NK-92 treated with Interleukin-12 subunit alpha and Interleukin-12 subunit beta, amount 100 ng/mL, for 24 hours (cell line): ENCODE results near the gene TRMU.

Experiments
- DNase-seq: peaks from one replicate; lab custom pipeline; 2025; lab: John Stamatoyannopoulos, UW

TRMU gene

DNA sequence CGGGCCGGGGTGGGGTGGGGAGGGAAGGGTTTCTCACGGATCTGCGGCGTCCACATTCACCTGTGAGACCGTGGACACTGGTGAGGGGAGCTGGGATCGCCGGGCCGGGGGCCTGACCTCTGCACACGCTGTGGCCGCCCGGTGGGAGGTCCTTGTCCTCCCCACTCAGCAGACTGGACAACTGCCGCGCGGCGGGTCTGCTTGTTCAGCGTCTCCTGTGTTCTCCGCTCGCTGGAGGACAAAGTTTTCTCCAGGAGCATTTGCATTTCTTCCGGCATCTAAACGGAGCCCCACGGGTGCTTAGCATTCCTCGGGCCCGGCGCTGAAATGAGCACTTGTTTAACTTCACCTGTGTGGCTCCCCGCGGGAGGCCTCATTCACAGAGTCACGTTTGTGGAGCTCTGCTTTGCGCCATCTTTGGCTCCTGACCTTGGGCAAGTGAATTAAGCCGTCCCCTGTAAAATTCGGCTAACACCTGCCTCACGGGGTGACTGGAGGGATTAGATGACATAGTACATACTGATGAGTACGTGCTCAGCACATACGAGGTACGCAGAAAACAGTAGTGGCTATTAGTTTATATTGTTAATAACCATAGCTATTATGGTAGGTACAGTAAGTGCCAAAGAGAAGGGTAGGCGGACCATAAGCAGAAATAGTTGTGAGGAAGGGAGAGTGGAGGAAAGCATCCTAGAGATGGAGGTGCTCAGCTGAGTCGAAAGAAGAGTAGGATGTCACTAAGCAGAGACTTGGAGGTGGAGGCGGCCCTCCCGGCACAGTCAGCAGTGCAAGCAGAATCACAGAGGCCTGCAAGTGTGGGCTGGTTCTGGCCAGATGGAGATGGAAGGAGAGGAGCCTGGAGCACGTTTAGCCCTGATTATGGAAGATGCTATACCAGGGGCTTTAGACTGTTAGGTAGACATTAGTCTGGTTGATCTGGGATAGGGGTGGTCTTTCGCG is 885 bp downstream of the TRMU start:
- DNase-seq, result no peak

DNA sequence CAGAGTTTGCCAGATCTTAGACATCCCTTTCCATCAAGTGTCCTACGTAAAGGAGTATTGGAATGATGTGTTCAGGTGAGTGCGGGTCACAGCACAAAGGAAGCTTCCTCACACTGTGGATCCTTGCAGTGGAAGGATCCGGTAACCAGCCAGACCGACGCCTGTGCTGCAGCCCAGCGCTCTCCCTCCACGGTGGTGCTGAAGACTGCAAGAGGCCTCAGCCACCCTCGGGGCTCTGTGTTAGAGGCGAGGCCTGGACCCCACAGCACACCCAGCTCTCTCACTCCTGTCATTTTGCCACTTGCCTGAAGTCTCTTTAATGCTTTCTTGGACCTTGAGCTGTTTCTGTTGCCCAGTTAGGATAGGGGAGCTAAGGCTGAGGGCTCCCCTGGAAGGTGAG is 2.4 kb downstream of the TRMU start:
- DNase-seq, result no peak

DNA sequence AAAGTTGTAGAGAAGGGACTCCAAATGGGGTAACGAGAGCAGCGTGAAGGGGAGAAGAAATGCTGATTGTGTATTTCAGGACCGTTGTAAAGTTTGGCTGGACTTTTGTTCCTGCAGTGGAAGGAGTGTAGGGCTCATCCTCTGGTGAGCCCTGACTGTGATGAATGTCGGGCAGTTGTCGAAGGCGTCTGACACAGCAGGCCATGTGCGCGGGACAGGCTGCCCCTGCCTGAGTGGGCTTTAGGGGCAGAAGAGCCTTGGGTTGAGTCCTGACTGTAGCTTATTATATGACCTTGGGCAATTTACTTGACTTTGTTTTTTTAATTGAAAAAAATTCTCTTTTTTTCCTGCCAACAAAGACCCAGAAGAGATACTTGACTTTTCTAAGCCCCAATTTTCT is 3.1 kb downstream of the TRMU start:
- DNase-seq, result no peak

DNA sequence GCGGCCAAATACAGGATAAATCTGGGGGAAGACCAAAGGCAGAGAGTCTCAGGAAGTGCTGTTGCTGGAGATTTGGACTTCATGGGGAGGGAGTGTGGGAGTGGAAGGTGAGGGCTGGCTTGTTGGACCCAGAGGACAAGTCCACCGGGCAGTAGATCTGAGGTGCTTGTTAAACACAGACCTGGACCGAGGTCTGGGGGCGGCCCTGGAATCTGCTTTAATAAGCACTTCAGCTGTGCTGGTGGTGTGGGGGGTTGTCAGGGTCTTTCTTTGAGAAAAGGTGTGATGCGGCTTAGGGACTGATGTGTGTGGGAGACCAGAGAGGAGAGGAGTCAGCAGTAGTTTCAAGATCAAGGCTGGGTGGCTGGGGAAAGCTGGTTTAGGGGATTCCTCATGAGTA is 4.4 kb downstream of the TRMU start:
- no peak for DNase-seq

DNA sequence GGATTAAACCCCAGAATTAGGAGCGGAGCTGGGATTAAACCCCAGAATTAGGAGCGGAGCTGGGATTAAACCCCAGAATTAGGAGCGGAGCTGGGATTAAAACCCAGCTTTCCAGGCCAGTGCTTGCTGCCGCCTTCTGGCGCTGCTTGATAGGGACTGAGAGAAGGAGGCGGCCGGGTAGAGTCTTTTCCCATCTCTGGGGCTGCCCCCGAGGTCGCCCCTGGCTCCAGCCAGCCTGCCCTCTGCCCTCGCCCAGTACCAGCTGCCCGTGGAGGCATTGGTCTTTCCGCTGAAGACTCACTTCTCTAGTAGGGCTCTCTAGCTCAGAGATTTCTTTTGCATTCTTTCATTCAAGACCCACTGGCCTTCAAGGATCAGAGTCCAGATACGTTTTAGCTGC is 5.2 kb downstream of the TRMU start:
- no peak for DNase-seq

DNA sequence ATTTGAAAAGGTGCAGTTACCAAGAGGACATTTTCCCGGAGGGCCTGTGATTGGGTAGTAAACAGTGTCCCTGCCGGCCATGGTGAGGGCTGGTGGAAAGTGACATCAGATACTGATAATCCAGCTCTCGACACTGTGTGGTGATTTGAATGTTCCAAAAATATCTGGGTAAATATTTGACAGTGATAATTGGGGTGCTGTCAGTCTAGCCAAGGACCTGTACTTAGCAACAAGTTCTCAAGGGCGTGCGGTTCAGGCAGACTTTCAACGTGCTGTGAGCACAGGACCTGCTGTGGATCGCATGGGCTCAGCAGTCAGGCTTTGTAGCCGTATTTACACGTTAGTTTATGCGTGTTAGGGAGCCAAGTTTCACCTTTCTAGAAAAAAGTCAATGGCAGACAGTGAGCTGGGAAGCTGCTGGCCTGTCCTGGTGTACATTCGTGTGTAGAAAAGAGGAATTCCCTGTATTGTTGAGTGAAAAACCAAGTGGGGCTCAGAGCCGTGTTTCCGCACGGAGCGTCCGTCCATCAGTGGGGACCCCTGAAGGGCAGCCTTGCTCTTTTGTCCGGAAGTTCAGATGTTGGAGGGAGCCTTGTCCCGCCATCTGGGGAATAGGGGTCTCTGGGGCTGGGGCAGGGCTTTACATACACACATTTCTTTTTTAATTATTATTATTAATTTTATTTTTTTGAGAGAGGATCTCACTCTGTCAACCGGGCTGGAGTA is 11.3 kb downstream of the TRMU start:
- no peak for DNase-seq

DNA sequence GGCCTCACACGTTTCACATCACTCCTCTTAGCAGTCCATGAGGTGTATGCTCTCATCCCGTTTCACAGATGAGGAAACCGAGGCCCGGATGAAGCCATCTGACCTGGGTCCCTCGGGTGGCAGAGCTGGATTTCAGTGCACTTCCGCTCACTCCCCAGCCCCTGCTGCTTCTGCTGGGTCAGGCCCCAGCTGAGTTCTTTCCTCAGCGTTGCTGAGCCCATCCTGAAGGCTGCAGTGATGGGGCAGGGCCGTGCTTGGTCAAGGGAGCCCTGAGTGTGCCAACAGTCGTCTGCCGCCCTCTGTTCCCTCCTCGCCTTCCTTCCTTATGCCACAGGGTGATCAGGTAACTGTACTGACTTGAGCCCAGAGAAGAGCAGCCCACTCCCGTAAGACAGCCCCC is 12.1 kb downstream of the TRMU start:
- no peak for DNase-seq

DNA sequence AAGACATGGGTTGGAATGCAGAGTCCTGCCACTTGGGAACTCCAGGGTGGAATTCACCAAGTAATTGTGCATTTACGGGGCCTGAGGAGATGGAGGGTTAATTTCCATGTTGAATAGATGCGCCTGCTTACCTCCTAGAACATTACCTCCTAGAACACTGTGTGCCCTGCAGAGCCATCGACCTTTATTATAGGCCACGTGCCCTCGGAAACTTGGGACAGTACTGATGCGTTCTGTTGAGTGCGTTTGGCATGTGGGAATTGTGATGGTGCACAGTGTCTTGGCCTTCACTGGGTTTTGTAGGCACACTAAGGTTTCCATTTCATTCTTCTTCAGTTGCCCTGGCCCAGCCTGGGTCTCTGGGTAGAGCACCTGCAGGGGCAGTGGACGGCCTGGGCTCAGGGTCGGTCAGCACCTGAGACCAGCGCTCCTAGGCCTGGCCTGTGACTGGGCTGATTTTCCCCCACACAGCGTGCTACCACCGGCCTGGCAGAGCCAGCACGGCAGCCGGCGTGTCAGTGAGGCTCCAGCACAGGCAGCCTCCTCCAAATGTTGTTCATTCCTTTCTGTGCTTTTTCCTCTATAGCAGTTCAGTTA is 12.7 kb downstream of the TRMU start:
- DNase-seq, result no peak

DNA sequence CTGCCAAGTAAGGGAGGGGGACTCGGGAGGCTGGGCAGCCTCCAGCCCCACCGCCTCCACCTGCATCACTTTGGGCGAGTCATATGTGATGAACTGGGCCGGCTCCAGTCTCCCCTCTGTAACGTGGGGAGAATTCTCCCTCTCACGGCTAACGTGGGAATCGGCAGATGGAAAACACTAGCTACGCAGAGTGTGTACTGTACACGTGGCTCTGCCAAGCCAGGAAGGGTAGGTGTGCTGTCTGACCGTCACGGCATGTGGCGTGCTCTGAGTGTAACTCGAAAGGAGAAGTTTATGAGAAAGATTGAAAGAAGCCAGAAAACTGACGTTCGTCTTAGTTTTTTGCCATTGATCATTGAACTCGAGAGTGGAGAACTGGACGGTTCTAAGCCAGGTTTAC is 13.7 kb downstream of the TRMU start:
- no peak for DNase-seq

DNA sequence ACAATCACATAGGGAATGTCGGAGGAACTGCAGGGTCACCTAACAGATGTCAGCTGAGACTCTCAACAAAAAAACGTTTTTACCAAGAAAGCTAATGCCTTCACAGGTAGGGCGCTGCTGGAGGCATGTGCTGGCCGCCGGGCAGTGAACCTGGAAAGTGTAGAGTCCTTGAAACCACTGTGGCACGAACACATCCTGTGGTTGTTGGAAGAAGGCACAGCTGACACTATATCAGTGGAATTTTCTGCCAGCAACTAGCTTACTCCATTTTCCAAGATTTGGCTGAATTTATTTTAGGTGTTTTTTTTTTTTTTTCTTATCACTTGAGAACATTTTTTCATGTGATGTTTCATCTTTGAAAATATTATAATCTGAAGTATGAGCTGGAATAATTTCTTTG is 14.2 kb downstream of the TRMU start:
- DNase-seq, result no peak

DNA sequence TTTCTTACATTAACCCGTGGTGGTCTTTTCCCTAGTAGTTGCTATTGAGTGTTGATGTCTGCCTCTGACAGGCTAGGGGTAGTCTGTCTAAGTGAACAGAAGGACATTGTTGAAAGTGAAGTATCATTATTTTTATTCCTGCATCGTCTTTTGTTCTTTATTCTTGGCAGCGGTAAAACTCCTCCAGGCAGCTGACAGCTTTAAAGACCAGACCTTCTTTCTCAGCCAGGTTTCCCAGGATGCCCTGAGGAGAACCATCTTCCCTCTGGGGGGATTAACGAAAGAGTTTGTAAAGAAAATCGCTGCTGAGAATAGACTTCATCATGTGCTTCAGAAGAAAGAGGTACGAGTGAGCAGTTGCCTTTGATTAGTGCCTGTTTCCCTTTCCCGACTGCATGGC is 14.6 kb downstream of the TRMU start:
- no peak for DNase-seq

DNA sequence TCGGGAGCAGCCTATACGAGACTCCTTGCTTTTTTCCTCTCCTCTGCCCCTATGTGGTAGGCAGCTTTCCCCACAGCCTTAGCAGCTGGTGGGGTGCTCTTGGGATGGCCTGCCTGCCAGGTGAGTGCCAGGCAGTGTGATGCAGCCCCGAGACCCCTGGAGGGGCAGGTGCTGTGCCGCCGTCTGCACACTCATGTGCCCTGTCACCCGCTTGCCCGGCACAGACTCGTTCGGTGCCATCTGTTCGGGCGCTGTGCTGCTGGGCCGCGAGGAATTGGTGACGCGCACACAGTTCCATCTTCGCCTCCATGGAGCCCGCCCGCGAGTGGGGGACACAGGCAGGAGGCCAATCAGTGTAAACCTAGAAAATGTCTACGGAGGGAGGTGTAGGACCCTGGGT is 15.1 kb downstream of the TRMU start:
- no peak for DNase-seq

DNA sequence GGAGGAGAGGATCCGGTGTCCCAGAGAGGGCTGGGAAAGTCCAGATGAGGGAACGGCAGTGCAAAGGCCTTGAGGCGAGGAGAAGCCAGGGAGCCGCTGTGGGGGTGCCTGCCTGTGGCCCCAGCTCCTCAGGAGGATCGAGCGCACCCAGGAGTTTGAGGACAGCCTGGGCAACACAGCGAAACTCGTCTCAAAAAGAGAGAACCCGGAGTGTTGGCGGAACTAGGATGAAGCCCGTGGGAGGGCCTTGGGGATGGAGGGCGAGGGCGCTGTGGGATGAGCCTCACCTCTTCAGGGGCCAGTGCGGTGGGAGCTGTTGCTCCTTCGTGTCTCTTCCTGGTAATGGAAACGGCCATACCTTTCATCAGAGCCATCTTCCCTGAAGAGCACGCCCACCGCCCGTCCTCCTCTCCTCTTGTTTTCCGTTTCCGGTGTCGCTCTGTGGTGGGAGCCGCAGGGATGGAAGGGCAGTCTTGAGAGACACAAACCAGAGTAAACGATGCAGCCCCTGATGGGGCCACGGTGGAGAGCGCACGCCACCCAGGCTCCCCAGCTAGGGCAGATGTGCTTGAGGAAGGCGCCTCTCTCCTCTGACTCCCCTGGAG is 15.7 kb downstream of the TRMU start:
- no peak for DNase-seq

DNA sequence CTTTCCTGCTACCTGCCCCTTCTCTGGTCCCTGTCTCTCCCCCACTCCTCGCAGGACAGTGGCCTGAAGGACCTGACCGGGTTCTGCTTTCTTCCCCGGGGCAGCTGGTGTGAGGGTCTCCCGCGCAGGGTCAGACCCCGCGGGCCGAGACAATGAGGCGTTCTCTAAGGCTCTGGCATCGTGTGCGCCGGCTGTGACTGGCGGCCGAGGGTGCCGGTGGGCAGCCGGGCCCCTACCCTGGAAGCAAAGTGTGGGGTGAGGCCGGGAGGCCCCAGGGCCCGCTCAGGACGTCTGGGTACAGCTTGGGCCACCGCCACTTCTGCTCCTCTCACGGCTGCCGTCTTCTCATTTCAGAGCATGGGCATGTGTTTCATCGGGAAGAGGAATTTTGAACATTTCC is 16.3 kb downstream of the TRMU start:
- no peak for DNase-seq

DNA sequence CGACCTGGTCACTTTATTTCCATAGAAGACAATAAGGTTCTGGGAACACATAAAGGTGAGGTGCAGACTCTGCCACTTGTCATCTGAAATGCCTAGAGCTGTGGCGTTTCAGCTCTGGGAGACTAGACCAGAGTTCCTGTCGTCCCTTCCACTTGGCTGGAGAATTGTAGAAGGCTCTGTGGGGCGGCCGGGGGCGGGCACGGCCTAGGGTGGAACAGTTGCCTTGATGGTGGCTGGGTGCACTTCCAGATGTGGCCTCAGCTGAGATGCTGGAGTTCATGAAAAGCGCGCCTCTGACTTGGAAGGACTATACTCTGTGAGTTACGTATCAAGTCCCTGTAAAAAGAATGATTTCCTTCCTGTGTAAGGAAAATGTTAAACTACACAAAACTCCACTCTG is 16.8 kb downstream of the TRMU start:
- DNase-seq, result no peak

DNA sequence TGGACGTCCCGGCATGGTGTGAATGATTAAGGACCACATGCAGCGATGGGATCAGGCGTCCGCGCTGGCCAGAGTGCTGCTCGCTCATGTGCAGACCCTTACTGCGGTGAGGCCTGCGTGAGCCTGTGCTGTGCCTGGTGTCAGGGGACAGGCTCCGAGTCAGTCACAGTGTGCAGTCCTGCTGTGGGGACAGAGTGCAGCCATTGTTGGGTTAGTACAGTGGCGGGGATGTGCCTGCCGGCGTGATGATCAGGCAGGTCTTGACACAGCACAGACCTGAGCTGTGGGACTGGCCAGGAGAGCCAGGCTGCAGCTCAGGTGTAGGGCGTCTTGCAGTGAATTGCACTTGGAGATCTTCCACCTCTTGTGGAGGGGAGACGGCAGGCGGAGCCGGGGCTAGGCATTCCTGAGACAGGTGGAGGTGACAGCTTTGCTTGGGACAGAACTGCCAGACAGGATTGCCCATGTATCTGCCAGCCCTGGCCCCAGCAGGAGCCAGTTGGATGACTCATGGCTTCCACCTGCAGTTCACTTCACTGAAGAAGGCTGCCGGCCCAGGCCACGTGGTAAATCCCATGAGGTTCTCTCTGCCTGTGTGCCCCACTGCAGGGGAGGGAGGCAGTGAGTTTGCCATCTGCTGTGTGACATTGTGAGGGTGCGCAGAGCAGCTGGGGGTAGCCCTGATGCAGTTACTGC is 17.3 kb downstream of the TRMU start:
- DNase-seq, result no peak

DNA sequence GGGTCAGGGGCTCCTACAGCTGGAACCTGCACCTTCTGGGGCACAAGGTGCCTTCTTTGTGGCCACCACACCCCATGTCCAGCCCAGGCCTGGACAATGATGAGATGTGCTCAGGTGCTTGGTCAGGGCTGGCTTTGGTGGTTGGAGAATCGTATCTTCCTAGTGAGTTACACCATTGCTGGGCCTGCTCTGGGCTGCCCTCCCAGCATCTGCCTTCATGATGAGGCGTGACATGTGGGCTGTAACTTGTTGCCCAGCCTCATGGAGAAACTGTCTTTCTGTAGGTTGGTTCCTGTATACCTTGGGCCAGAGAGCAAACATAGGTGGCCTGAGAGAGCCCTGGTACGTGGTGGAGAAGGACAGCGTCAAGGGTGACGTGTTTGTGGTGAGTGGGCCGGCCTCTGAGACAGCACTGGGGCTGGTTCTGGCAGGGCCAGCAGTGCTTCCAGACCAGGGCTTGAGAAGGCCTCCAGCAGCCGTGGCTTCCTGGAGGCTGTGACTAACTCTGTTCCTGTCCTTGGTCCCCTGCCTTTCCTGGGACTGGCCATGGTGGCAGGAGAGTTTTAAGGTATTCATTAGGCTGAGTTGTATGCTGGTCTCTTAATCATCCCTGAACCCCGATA is 18.1 kb downstream of the TRMU start:
- DNase-seq, result no peak

DNA sequence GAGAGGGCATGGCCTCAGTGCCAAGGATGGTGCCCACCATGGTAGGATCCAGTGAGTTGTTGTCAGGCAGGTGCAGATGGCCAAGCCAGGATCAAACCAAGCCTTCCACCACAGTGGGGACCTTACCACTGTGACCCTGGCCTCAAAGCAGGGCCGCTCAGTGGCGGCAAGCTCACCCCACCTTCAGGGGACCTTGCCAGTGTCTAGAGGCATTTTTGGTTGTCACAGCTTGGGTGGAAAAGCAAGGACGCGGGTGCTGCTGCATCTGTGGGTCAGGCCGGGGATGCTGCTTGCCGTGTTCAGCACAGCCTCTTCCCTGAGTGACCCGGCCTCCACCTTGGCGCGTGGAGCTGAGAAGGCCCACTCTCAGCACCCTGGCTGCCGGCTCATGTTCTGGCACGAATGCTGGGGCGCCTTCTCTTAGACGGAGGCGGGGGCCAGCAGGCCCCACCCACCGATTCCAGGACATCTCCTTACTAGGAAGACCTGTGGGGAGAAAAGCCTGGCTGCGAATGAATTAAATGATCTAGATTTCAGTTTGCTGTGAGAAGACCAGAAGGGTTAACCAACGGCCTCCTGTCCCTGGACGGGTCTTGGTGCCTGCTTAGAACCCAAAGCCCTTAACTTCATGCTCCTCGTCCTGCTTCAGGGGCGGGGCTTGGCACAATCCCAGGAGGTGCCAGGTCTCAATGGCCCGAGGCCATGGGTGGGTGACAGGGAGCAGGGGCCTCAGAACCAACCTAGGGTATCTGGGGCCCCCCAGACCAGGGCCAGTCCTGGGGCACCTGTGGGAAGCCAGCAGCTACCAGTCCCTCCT is 18.9 kb downstream of the TRMU start:
- DNase-seq, result no peak

DNA sequence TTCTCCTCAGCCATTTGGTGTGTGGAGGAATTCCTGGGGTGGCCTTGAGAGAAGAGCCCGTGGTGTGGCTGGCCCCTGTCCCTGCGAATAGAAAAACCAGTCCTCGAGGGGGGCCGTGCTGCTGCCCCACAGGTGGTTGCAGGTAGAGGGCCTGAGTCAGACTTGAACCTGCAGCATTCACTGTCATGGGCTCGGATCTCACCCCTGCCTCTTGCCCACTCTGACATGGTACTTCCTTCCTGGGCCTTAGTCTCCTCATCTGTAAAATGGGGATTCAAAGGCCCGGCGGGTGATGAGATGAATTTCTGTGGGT is 19.4 kb downstream of the TRMU start:
- no peak for DNase-seq

DNA sequence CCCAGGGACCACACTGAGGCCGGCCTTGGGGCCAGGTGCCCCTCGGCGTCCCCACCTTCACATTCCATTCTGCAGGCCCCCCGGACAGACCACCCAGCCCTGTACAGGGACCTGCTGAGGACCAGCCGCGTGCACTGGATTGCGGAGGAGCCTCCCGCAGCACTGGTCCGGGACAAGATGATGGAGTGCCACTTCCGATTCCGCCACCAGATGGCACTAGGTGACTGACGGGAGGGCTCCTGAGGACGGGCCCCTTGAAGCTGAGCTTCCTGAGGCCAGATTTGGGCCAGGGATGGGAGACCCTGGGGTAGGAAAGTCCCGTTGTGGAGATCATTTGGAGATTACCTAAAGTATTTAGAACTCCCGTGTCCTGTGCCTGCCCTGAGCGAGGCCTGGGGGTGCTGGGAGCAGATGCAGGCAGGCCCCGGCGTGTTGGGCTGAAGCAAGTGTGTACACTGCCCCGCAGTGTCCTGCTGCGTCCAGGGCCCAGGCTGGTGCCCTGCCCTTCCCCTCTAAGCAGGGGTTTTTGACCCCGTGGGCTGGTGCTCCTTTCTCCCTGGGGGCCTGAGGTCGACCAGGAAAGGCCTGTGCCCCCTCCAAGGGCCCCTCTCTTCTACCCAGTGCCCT is 20.0 kb downstream of the TRMU start:
- no peak for DNase-seq
